NCI-H1417 treated with DMSO at 0.1 percent for 48 hours (cell line): Measurements from ENCODE around the gene COL23A1.
"Not testable (repeated sequence)": the region's sequence is repeated elsewhere in the genome, so short reads cannot be mapped to it uniquely, and the experiment has no call there.

Experiments used
- DNase-seq: peaks from one replicate; lab custom pipeline; 2025; lab: John Stamatoyannopoulos, UW

Gene COL23A1

DNA sequence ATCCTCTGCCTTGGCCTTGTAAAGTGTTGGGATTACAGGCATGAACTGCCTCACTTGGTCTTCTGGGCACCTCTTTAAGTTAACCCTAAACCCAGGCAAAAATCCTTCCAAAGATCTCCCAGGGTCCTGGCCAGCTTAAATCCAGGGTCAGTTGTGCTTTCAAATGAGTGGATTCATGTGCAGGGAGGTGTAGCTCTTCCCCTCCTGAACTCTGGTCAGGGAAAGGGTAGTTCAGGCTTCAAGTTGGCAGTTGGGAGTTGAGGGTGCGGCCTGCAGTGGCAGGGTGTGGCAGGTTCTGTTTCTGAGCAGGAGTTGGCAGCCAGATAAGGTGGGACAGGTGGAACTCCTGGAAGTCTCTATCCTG lies 382.3 kb downstream of the COL23A1 start:
- DNase-seq: no peak

DNA sequence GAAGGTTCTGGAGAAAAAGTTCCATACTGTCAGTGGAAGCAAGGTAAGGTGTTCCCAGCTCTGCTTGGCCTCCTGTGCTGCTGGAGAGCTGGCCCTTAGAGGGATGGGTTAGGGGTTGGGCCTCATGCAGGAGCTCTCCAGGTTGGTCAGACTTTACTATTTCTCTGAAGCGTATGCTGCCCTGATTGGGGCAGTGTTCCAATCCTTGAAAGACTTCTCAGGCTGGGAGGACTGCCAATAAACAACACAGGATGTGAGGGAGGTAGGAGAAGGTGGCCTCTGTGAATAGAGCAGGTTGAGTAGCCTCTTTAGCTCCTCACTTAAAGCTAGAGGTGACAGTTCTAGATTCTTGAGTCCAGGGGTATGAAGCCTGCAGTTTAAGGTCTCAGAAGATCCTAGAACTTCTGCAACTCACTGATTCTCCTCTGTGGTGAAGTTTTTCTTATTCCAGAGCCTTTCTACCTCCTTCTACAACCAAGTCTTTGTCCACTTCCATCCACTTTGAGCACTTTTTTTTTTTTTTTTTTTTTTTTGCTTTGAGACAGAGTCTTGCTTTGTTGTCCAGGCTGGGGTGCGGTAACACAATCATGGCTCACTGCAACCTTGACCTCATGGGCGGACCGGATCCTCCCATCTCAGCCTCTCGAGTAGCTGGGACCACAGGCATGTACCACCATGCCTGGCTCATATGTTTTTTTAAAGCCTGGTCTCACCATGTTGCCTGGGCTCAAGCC lies 382.8 kb downstream of the COL23A1 start:
- DNase-seq: no peak

GRCh38 chr5:178206166-178207101 lies 383.8 kb downstream of the COL23A1 start:
- DNase-seq: no peak

- DNase-seq: no peak
Measured at GRCh38 chr5:178205749-178206047, 384.5 kb downstream of the COL23A1 start.

- no peak for DNase-seq
Measured at GRCh38 chr5:178204935-178205748, 385.1 kb downstream of the COL23A1 start.

GRCh38 chr5:178204182-178204934 lies 385.8 kb downstream of the COL23A1 start, which contains the start of gene HNRNPAB:
HNRNPAB (plus strand) TSS chr5:178204533; CDS start chr5:178204838, 305 bp downstream.
- DNase-seq: peak; percentile 37

GRCh38 chr5:178203670-178204181 lies 386.5 kb downstream of the COL23A1 start:
- no peak for DNase-seq

GRCh38 chr5:178202541-178202940 lies 387.7 kb downstream of the COL23A1 start:
- no peak for DNase-seq

DNA sequence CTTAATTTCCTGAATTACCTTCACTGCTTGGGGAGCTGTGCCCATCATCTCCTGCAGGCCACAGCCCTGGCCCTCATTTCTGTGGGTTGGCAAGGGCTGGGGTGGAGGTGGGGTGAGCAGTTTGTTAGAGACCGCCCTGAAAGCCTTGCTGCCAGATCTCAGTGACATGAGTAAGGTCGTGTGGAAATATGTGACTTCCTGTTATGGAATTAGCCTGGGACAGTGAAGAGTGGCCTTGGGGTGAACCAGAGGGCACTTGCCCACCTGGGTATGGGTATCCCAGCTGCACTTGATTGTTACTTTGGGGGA lies 388.3 kb downstream of the COL23A1 start:
- DNase-seq: no peak

GRCh38 chr5:178201221-178201926 lies 388.8 kb downstream of the COL23A1 start:
- DNase-seq: no peak

DNA sequence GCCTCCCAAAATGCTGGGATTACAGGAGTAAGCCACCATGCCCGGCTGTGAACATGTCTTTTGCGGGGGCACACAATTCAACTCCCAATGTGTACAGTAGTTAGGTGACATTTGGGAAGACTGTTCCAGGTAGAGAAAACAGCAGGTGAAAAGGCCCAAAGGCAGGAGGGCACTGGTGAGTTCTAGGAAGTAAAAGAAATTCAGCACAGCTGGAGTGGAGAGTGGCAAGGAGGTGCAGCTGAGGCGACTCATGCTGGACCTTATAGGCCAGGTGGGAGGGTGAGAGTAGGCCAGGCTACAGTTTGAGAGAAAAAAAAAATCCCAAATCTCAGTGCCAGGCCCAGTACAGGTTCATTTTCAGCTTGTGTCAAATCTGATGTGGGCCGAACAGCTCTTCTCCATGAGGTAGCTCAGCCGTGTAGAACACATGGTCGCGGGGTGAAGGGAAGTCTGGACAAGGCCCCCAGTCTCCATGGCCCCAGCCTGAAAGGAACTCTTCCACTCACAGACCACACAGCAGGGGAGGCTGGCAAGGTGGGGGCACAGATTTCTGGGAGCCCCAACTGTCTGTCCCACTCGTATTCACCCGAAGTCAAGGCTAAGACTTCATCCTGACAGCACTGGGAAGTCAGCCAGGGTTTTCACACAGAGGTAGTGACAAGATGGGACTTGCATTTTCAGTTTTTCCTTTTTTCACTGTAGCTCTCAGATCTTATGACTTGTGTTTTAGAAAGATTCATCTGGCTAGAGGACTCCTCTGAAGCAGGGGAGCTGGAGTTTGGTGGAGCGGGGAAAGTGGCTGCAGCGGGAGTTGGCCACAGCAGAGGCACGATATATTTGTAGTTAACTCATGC lies 390.4 kb downstream of the COL23A1 start:
- no peak for DNase-seq

DNA sequence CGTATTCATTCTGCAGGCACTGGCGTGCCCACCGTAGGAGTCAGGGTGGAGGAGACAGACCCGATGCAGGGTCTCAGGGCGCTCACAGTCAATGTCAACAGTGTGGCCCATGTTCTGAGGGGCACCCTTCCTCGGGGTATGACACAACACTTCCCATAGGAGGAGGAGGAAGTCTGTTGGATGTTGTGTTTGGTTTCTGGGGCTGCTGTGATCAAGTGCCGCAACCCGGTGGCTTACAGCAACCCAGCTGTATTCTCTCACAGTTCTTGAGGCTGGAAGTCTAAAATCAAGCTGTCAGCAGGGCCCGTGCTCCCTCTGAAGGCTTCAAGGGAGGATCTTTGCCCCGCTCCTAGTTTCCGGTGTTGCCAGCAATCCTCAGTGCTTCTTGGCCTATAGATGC lies 391.5 kb downstream of the COL23A1 start:
- DNase-seq: no peak

- not testable (repeated sequence) for DNase-seq
Measured at GRCh38 chr5:178198151-178198550, 392.0 kb downstream of the COL23A1 start.

DNA sequence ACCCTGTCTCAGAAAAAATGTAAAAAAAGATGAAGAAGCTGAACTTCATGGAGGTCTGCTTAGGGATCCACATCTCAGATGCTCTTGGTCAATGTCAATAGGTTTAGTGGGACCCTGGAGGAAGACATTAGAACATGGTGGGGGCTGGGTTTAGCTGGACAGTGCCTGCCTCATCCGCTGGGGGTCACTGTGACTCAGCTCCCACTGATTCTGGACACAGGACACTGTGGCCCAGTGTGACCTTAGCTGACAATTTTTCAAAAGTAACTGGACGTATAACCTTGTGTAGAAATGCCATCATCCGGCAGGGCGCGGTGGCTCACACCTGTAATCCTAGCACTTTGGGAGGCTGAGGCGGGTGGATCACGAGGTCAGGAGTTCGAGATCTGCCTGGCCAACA lies 393.2 kb downstream of the COL23A1 start:
- no peak for DNase-seq

DNA sequence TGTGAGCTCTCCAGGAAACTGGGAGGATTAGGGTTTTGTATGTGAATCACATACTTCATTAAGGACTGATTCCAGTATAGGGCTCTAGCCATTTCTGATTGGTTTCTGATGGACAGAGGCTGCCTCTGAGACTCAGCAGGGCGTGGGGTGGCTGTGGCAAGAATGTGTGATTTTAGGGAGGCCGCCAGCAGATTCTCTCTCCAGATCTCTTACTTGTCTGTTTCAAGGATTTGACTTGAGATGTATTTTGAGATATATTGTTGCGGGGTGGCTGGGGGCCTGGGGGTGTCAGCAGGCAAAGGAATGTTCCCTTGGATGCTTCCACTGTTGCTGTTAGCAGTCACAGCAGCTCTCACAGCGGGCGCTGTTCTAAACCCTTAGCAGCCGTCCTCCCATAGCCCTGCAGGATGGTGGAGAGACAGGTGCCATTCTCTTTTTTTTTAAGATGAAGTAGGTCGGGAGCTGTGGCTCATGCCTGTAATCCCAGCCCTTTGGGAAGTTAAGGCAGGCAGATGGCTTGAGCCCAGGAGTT lies 393.8 kb downstream of the COL23A1 start:
- no peak for DNase-seq

GRCh38 chr5:178194026-178194425 lies 396.2 kb downstream of the COL23A1 start:
- DNase-seq: no peak

DNA sequence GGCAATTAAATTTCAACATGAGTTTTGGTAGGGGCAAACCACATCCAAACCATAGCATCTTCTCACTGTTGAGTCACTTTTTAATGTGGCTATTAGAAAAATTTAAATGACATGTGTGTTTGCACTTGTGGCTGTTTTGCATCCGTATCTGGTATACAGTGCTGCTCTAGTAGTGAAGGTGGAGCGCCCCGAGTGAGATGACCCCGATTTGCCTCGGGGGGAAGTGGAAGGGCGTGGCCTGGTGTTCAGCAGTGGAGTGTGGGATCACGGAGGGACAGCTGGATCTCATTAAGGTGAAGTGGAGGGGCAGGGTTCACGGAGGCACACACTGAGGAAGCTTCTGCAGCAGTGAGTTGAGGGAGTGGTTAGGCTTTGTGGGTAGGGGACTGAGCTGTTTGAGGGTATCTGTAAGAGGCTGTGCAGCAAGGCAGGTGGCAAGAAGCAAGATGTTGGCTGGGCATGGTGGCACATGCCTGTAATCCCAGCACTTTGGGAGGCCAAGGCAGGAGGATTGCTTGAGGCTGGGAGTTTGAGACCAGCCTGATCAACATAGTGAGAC lies 396.9 kb downstream of the COL23A1 start:
- DNase-seq: no peak

DNA sequence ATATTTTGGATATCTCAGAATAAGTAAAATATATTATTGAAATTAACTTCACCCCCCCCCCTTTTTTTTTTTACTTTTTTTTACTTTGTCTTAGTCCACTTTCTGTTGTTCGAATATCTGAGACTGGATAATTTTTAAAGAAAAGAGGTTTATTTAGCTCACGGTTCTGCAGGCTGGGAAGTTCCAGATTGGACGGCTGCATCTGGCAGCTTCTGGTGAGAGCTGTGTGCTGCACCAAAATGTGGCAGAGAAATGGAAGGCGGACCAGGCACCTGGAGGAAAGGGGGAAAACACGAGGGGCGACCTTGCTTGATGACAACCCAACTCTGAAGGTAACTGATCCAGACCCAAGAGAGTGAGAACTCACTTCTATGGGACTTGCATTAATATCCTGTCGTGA lies 397.4 kb downstream of the COL23A1 start:
- DNase-seq: no peak

DNA sequence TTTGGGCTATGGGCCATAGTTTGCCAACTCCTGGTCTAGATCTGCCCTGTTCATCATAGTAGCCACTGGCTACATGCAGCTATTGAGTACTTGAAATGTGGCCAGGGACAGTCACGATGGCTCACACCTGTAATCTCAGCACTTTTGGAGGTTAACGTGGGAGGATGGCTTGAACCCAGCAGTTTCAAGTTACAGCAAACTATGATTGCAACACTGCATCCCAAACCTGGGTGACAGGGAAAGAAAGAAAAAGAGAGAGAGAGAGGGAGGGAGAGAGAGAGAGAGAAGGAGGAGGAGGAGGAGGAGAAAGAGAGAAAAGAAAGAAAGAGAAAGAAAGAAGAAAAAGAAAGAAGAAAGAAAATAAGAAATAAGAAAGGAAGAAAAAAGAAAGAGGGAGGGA lies 397.9 kb downstream of the COL23A1 start:
- no peak for DNase-seq
